Measurements from ENCODE around the gene BMP10.

Gene BMP10

DNA sequence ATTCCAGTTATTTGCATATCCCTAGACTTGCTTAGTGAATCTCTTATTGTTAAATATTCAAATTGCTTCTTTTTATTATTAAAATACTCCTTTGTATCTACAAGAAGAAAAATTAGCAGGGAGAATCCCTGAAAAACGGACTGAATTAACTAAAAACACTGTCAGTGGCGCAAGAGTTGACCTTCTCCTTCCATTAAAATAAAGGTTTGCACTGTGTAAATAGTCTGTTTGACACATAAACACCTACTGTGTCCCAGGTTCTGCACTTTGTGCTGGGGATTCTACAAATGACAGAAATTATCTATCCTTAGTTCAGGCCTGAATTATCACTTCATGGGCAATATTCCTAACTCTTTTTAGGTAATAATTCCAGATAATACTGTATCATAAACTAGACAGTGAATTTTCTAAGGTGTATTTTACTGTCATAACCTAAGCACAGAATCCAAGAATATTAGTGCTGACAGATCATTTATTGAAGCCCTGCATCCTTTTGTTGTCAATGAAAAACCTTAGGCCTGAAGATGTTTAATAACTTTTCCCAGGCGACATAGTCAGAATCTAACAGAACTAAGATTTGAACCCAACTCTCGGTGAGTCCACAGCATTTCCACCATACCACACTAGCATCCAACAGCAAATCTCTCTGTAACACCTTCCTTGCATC, 17.0 kb upstream of the BMP10 start:
- no peak overlapping the region for H3K23ac ChIP-seq (ENCODE audit: low read depth, low read length, poor library complexity)
- WGBS, 2 donors (ENCODE audit: extremely low coverage in 2 of 2, insufficient read length in 2 of 2, insufficient replicate concordance in 1 of 2) = no CpG with 5 or more reads among the region's 4 CpGs
- H3K4ac ChIP-seq (ENCODE audit: low read length) = no peak overlapping the region
- no peaks in the 10 kb centered on the region for H3K27me3 ChIP-seq (ENCODE audit: control insufficient read depth in 3 of 3, insufficient read depth in 3 of 3, low read depth in 1 of 3, low read length in 3 of 3)
- H3K4me2 ChIP-seq (ENCODE audit: insufficient read depth, low read length, poor library complexity, severe bottlenecking) = no peak overlapping the region
- no peak overlapping the region for H2BK15ac ChIP-seq (ENCODE audit: low read length)
- H3K79me1 ChIP-seq (ENCODE audit: low read depth, low read length) = no peaks in the 10 kb centered on the region
- no peaks in the 10 kb centered on the region for H3K9me3 ChIP-seq (replicated peaks in 1 of 2; ENCODE audit: control insufficient read depth in 2 of 2, insufficient read depth in 1 of 2, low read depth in 1 of 2, low read length in 2 of 2)
- H3K14ac ChIP-seq (ENCODE audit: low read length) = no peak overlapping the region
- H3K4me3 ChIP-seq (ENCODE audit: low read length in 2 of 2) = no peak overlapping the region
- no peaks in the 10 kb centered on the region for H3K36me3 ChIP-seq (replicated peaks in 1 of 2; ENCODE audit: control insufficient read depth in 2 of 2, insufficient read depth in 2 of 2, low read length in 2 of 2)
- H3K18ac ChIP-seq (ENCODE audit: low read length) = no peak overlapping the region
- DNase-seq (ENCODE audit: low spot score) = no peak
- no peak overlapping the region for H2AFZ ChIP-seq (ENCODE audit: low read length)
- H3K4me1 ChIP-seq (ENCODE audit: control insufficient read depth in 2 of 2, insufficient read depth in 1 of 2, low read depth in 1 of 2, low read length in 2 of 2) = no peaks in the 10 kb centered on the region
- no peak overlapping the region for H2BK12ac ChIP-seq (ENCODE audit: low read length)
- H2BK120ac ChIP-seq (ENCODE audit: low read depth, low read length) = no peak overlapping the region
- H4K91ac ChIP-seq (ENCODE audit: low read depth, low read length, poor library complexity) = no peak overlapping the region
- no peak overlapping the region for H2BK5ac ChIP-seq (ENCODE audit: low read length)
- H4K8ac ChIP-seq (ENCODE audit: low read depth, low read length) = no peak overlapping the region
- H3K27ac ChIP-seq (replicated peaks; ENCODE audit: low read length) = no peak overlapping the region
- no peak overlapping the region for H2AK5ac ChIP-seq (ENCODE audit: low read depth, low read length)
- H3K9ac ChIP-seq (ENCODE audit: low read depth, low read length, poor library complexity) = no peak overlapping the region

DNA sequence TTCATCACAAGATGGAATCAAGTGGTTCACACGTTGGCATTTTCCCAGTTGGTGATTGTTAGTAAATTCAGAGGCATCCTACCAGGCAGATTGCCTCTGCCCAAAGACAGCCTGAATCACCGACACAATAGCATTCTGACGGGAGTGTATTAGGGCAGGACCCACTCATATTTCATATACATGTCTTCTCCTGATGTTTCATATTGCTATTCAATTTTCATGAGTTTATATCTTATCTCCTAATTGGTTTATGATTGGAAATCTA, 14.5 kb upstream of the BMP10 start:
- H4K8ac ChIP-seq (ENCODE audit: low read depth, low read length) = no peak overlapping the region
- no peaks in the 10 kb centered on the region for H3K4me1 ChIP-seq (ENCODE audit: control insufficient read depth in 2 of 2, insufficient read depth in 1 of 2, low read depth in 1 of 2, low read length in 2 of 2)
- H3K14ac ChIP-seq (ENCODE audit: low read length) = no peak overlapping the region
- no peaks in the 10 kb centered on the region for H3K36me3 ChIP-seq (replicated peaks in 1 of 2; ENCODE audit: control insufficient read depth in 2 of 2, insufficient read depth in 2 of 2, low read length in 2 of 2)
- no CpG with 5 or more reads among the region's 3 CpGs for WGBS, 2 donors (ENCODE audit: extremely low coverage in 2 of 2, insufficient read length in 2 of 2, insufficient replicate concordance in 1 of 2)
- no peak overlapping the region for H2AFZ ChIP-seq (ENCODE audit: low read length)
- no peak for DNase-seq (ENCODE audit: low spot score)
- H3K4me2 ChIP-seq (ENCODE audit: insufficient read depth, low read length, poor library complexity, severe bottlenecking) = no peak overlapping the region
- H3K9me3 ChIP-seq (replicated peaks in 1 of 2; ENCODE audit: control insufficient read depth in 2 of 2, insufficient read depth in 1 of 2, low read depth in 1 of 2, low read length in 2 of 2) = no peaks in the 10 kb centered on the region
- no peak overlapping the region for H2BK15ac ChIP-seq (ENCODE audit: low read length)
- H3K9ac ChIP-seq (ENCODE audit: low read depth, low read length, poor library complexity) = no peak overlapping the region
- no peak overlapping the region for H2BK120ac ChIP-seq (ENCODE audit: low read depth, low read length)
- H2AK5ac ChIP-seq (ENCODE audit: low read depth, low read length) = no peak overlapping the region
- no peak overlapping the region for H3K27ac ChIP-seq (replicated peaks; ENCODE audit: low read length)
- no peak overlapping the region for H2BK12ac ChIP-seq (ENCODE audit: low read length)
- H3K79me1 ChIP-seq (ENCODE audit: low read depth, low read length) = no peaks in the 10 kb centered on the region
- H4K91ac ChIP-seq (ENCODE audit: low read depth, low read length, poor library complexity) = no peak overlapping the region
- no peak overlapping the region for H2BK5ac ChIP-seq (ENCODE audit: low read length)
- no peak overlapping the region for H3K4me3 ChIP-seq (ENCODE audit: low read length in 2 of 2)
- no peak overlapping the region for H3K23ac ChIP-seq (ENCODE audit: low read depth, low read length, poor library complexity)
- no peaks in the 10 kb centered on the region for H3K27me3 ChIP-seq (ENCODE audit: control insufficient read depth in 3 of 3, insufficient read depth in 3 of 3, low read depth in 1 of 3, low read length in 3 of 3)
- no peak overlapping the region for H3K18ac ChIP-seq (ENCODE audit: low read length)
- H3K4ac ChIP-seq (ENCODE audit: low read length) = no peak overlapping the region

- Histone ChIP-seq H3K4me3 (ENCODE audit: low read length in 2 of 2) (no peak overlapping the region), H3K4ac (ENCODE audit: low read length) (no peak overlapping the region), H3K23ac (ENCODE audit: low read depth, low read length, poor library complexity) (no peak overlapping the region), H2AFZ (ENCODE audit: low read length) (no peak overlapping the region), H3K4me2 (ENCODE audit: insufficient read depth, low read length, poor library complexity, severe bottlenecking) (no peak overlapping the region), H2BK5ac (ENCODE audit: low read length) (no peak overlapping the region), H3K14ac (ENCODE audit: low read length) (no peak overlapping the region), H3K18ac (ENCODE audit: low read length) (no peak overlapping the region), H3K79me1 (ENCODE audit: low read depth, low read length) (no peaks in the 10 kb centered on the region), H2AK5ac (ENCODE audit: low read depth, low read length) (no peak overlapping the region), H2BK120ac (ENCODE audit: low read depth, low read length) (no peak overlapping the region), H3K27ac (replicated peaks; ENCODE audit: low read length) (no peak overlapping the region), H2BK15ac (ENCODE audit: low read length) (no peak overlapping the region), H3K27me3 (ENCODE audit: control insufficient read depth in 3 of 3, insufficient read depth in 3 of 3, low read depth in 1 of 3, low read length in 3 of 3) (no peaks in the 10 kb centered on the region), H4K91ac (ENCODE audit: low read depth, low read length, poor library complexity) (no peak overlapping the region), H3K36me3 (replicated peaks in 1 of 2; ENCODE audit: control insufficient read depth in 2 of 2, insufficient read depth in 2 of 2, low read length in 2 of 2) (no peaks in the 10 kb centered on the region), H4K8ac (ENCODE audit: low read depth, low read length) (no peak overlapping the region), H3K9me3 (replicated peaks in 1 of 2; ENCODE audit: control insufficient read depth in 2 of 2, insufficient read depth in 1 of 2, low read depth in 1 of 2, low read length in 2 of 2) (no peaks in the 10 kb centered on the region), H3K9ac (ENCODE audit: low read depth, low read length, poor library complexity) (no peak overlapping the region), H3K4me1 (ENCODE audit: control insufficient read depth in 2 of 2, insufficient read depth in 1 of 2, low read depth in 1 of 2, low read length in 2 of 2) (no peaks in the 10 kb centered on the region), H2BK12ac (ENCODE audit: low read length) (no peak overlapping the region)
- DNase-seq (ENCODE audit: low spot score) = no peak
- WGBS, 2 donors (ENCODE audit: extremely low coverage in 2 of 2, insufficient read length in 2 of 2, insufficient replicate concordance in 1 of 2) = no CpG with 5 or more reads among the region's 10 CpGs
Measured at GRCh38 chr2:68885074-68885810, 14.0 kb upstream of the BMP10 start.

DNA sequence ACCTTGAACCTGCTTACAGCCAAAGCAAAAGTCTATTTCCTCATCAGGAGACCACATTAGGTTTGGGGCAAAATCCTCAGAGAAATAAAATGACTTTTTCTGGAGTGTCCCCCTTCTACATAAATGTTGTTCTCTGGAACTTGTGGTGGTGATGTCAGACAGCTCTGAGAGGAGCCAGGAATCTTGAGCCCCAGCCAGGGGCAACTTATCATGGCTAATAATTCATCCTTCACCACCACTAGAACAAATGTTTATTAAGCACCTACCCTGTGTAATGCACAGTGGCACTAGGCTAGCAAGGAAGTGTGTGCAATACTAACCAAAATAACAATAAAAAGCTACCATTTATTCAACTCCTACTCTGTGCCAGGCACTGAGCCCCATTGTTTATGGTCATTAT, 9.0 kb upstream of the BMP10 start:
- no peak overlapping the region for H4K8ac ChIP-seq (ENCODE audit: low read depth, low read length)
- H2BK12ac ChIP-seq (ENCODE audit: low read length) = no peak overlapping the region
- H3K27ac ChIP-seq (replicated peaks; ENCODE audit: low read length) = no peak overlapping the region
- no peak overlapping the region for H3K23ac ChIP-seq (ENCODE audit: low read depth, low read length, poor library complexity)
- no peak overlapping the region for H2AK5ac ChIP-seq (ENCODE audit: low read depth, low read length)
- no peaks in the 10 kb centered on the region for H3K4me1 ChIP-seq (ENCODE audit: control insufficient read depth in 2 of 2, insufficient read depth in 1 of 2, low read depth in 1 of 2, low read length in 2 of 2)
- H3K4me3 ChIP-seq (ENCODE audit: low read length in 2 of 2) = no peak overlapping the region
- H3K9me3 ChIP-seq (replicated peaks in 1 of 2; ENCODE audit: control insufficient read depth in 2 of 2, insufficient read depth in 1 of 2, low read depth in 1 of 2, low read length in 2 of 2) = no peaks in the 10 kb centered on the region
- H3K14ac ChIP-seq (ENCODE audit: low read length) = no peak overlapping the region
- H3K27me3 ChIP-seq (ENCODE audit: control insufficient read depth in 3 of 3, insufficient read depth in 3 of 3, low read depth in 1 of 3, low read length in 3 of 3) = no peaks in the 10 kb centered on the region
- H3K18ac ChIP-seq (ENCODE audit: low read length) = no peak overlapping the region
- H2BK120ac ChIP-seq (ENCODE audit: low read depth, low read length) = no peak overlapping the region
- H2BK15ac ChIP-seq (ENCODE audit: low read length) = no peak overlapping the region
- H3K9ac ChIP-seq (ENCODE audit: low read depth, low read length, poor library complexity) = no peak overlapping the region
- H4K91ac ChIP-seq (ENCODE audit: low read depth, low read length, poor library complexity) = no peak overlapping the region
- no peak overlapping the region for H2AFZ ChIP-seq (ENCODE audit: low read length)
- H3K4me2 ChIP-seq (ENCODE audit: insufficient read depth, low read length, poor library complexity, severe bottlenecking) = no peak overlapping the region
- no peaks in the 10 kb centered on the region for H3K36me3 ChIP-seq (replicated peaks in 1 of 2; ENCODE audit: control insufficient read depth in 2 of 2, insufficient read depth in 2 of 2, low read length in 2 of 2)
- H3K4ac ChIP-seq (ENCODE audit: low read length) = no peak overlapping the region
- no peak overlapping the region for H2BK5ac ChIP-seq (ENCODE audit: low read length)
- no peaks in the 10 kb centered on the region for H3K79me1 ChIP-seq (ENCODE audit: low read depth, low read length)
- DNase-seq (ENCODE audit: low spot score) = no peak
